Liver (tissue), 3 donors: ENCODE measurements around the gene DEGS1.

Experiments used
- GABPA ChIP-seq, 2 donors: IDR thresholded peaks in 1 of 2; conservative IDR thresholded peaks in 1 of 2; 2 replicates each; pipeline ENCODE4 v1.6.1; 2016; ENCODE audit warnings: antibody characterized with exemption in 2 of 2, mild to moderate bottlenecking in 1 of 2, moderate library complexity in 1 of 2
- SP1 ChIP-seq: IDR thresholded peaks from 2 replicates; pipeline ENCODE4 v1.6.1; 2018; ENCODE audit warnings: antibody characterized with exemption, mild to moderate bottlenecking
- TAF1 ChIP-seq: conservative IDR thresholded peaks from 2 replicates; pipeline ENCODE4 v1.6.1; 2016; ENCODE audit warnings: antibody characterized with exemption, mild to moderate bottlenecking
- YY1 ChIP-seq: IDR thresholded peaks from 2 replicates; pipeline ENCODE4 v1.6.1; 2016; ENCODE audit warnings: antibody characterized with exemption, mild to moderate bottlenecking
- TF ChIP-seq, protein P1 (sequence below): fragments of 150-350 bp; IDR thresholded peaks from 2 replicates; pipeline ENCODE4 v1.5.1; 2017; ENCODE audit warnings: improper control_type of control experiment, low read depth, low read length; ENCODE audit not compliant: missing input control
- TF ChIP-seq, protein P2 (sequence below): IDR thresholded peaks from 2 replicates; pipeline ENCODE4 v1.6.1; 2016; ENCODE audit warnings: antibody characterized with exemption
- TF ChIP-seq, protein P3 (sequence below): IDR thresholded peaks from 2 replicates; pipeline ENCODE4 v1.6.1; 2016; ENCODE audit warnings: antibody characterized with exemption
- donor health status: healthy.
- donor health status: healthy.

DNA sequence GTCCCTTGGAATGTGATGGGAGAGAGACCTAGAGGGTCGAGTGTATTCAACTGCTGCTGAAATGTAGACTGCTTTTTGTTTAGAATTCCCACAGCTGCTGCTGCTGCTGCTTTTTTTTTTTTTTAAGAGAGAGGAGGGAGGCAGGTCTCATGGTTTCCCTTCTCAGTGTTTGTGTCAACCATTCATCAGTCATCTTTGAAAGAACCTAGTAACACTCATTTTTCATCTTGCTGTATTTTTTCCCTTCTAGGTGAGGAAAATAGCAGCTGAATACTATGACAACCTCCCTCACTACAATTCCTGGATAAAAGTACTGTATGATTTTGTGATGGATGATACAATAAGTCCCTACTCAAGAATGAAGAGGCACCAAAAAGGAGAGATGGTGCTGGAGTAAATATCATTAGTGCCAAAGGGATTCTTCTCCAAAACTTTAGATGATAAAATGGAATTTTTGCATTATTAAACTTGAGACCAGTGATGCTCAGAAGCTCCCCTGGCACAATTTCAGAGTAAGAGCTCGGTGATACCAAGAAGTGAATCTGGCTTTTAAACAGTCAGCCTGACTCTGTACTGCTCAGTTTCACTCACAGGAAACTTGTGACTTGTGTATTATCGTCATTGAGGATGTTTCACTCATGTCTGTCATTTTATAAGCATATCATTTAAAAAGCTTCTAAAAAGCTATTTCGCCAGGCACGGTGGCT is 9.2 kb downstream of the DEGS1 start:
- TF ChIP-seq, protein P1, sequence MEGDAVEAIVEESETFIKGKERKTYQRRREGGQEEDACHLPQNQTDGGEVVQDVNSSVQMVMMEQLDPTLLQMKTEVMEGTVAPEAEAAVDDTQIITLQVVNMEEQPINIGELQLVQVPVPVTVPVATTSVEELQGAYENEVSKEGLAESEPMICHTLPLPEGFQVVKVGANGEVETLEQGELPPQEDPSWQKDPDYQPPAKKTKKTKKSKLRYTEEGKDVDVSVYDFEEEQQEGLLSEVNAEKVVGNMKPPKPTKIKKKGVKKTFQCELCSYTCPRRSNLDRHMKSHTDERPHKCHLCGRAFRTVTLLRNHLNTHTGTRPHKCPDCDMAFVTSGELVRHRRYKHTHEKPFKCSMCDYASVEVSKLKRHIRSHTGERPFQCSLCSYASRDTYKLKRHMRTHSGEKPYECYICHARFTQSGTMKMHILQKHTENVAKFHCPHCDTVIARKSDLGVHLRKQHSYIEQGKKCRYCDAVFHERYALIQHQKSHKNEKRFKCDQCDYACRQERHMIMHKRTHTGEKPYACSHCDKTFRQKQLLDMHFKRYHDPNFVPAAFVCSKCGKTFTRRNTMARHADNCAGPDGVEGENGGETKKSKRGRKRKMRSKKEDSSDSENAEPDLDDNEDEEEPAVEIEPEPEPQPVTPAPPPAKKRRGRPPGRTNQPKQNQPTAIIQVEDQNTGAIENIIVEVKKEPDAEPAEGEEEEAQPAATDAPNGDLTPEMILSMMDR, result no peak
- no peak for TF ChIP-seq TAF1
- no peak for TF ChIP-seq YY1
- TF ChIP-seq, protein P2, sequence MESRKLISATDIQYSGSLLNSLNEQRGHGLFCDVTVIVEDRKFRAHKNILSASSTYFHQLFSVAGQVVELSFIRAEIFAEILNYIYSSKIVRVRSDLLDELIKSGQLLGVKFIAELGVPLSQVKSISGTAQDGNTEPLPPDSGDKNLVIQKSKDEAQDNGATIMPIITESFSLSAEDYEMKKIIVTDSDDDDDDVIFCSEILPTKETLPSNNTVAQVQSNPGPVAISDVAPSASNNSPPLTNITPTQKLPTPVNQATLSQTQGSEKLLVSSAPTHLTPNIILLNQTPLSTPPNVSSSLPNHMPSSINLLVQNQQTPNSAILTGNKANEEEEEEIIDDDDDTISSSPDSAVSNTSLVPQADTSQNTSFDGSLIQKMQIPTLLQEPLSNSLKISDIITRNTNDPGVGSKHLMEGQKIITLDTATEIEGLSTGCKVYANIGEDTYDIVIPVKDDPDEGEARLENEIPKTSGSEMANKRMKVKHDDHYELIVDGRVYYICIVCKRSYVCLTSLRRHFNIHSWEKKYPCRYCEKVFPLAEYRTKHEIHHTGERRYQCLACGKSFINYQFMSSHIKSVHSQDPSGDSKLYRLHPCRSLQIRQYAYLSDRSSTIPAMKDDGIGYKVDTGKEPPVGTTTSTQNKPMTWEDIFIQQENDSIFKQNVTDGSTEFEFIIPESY, result no peak
- TF ChIP-seq, protein P3, sequence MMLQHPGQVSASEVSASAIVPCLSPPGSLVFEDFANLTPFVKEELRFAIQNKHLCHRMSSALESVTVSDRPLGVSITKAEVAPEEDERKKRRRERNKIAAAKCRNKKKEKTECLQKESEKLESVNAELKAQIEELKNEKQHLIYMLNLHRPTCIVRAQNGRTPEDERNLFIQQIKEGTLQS, result no peak
- no peak for TF ChIP-seq SP1
- TF ChIP-seq GABPA (IDR thresholded peaks at IDR 0.05 in 1 of 2, conservative IDR thresholded peaks at IDR 0.05 in 1 of 2), result no peak
